BJ (cell line): ENCODE data around the gene RSPRY1. TPM values are rescaled to one million over a fixed set of nuclear protein-coding genes. Genes with fewer than 3 reads are reported as not detected.

Experiments
- CTCF ChIA-PET: fragments of 350-600 bp; formaldehyde crosslinking; extraction: SDS; loops from one replicate; lab custom pipeline; 2021; ENCODE audit warnings: antibody characterized with exemption, inconsistent platforms; lab: Yijun Ruan, JAX
- POLR2A ChIA-PET: fragments of 300-600 bp; sonication (Branson Sonifier 250); formaldehyde crosslinking; extraction: SDS; loops from one replicate; lab custom pipeline; 2021; ENCODE audit warnings: antibody characterized with exemption; lab: Charles Lee
- DNase-seq: peaks from one replicate; pipeline ENCODE4 v3.0.0-alpha.2; 2011; ENCODE audit warnings: low read depth
- H3K27me3 ChIP-seq: 2 replicates; pipeline ENCODE4 v1.6.0; 2011; ENCODE audit warnings: low read length; ENCODE audit not compliant: control insufficient read depth, insufficient read depth
- H3K36me3 ChIP-seq: 2 replicates; pipeline ENCODE4 v1.5.1; 2011; ENCODE audit warnings: low read length; ENCODE audit not compliant: control insufficient read depth, insufficient read depth
- H3K4me3 ChIP-seq: 2 replicates; pipeline ENCODE4 v1.5.1; 2011; ENCODE audit warnings: low read depth, mild to moderate bottlenecking, control low read depth, low read length
- polyA plus RNA-seq: library from polyadenylated mRNA; depleted of rRNA; stranded (reverse); fragments of >200 nt; gene quantifications from 2 replicates; pipeline ENCODE4 v1.2.3, GENCODE V29; 2011
- TF ChIP-seq, protein P1 (sequence below): IDR thresholded peaks from 2 replicates; pipeline ENCODE4 v1.5.1; 2011; ENCODE audit warnings: low read depth, mild to moderate bottlenecking, control low read depth, inconsistent platforms, low read length, moderate library complexity; ENCODE audit not compliant: insufficient read depth

The RSPRY1 gene
- polyA plus RNA-seq, 1 experiment, result 29.7 TPM

DNA sequence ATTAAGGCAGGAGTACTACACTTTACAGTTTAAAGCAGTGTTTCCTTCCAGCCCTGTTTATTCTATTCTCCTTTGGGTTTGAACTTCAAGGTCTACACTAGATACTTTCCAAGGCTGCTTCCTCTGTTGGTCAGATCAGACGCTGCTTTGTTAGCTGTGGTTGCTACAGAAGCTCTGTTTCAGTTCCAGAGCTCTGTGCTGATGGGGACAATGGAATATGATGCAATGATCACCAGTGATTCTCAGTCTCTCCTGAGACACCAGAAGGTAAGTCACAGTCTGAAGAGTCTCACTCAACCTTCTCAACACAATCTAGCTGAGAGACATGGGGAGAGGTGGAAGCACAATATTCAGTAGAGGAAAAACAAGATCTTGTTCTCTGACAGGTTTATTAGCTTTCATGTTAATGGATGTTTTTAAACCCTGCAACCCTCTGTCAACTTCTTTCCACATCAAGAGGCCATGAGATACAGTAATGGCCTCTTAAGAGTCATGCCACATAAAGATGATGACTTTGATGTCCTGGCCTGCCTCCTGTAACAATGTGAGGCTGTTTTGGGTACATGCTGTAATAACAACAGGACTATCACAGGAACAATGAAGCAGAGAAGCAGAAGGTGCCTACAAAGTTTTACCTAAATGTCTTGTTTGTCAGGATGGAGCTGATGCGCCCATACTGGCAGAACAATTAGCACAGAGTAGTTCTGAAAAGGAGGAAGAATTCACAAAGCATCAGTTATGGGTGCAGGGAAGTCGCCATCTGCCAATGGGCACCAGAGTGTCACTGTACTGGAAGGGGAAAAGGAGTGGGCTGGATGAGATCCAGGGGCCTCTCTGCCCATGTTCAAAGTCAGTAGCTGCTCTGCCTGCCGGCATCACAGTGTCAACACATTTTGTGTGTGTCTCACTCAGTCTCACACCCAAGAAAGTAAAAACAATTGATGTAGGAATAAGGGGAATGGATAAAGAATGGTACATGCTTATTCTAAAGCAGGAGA, 33.7 kb upstream of the RSPRY1 start:
- CTCF ChIA-PET, result interaction anchor here (1.0 to 3.9 kb wide), 5 partner anchors 9 to 264 kb away, joined by 3 to 13 read pairs (median 4); partner anchors contain the start of gene CPNE2

DNA sequence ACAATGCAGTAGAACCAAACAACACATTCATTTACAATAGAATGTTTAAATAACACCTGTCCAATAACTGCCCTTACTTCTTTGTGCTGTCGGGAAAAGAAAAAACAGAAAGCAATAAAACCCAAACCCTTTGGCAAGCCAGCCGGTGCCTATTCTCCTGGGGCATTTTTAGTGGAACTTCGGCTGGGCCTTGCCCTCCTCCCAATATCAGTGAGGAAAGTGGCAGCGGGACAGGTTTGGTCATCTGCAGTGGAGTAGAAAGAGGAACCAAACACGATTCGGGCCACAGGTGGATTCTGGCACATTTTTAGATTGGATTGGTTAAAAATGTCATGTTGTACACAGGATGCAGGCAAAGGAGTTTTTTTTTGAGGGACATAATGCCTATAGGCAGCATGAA, 32.3 kb upstream of the RSPRY1 start:
- DNase-seq, result no peak
- Histone ChIP-seq H3K27me3 (no peaks in the 10 kb centered on the region), H3K36me3 (peaks cover 18% of the 10 kb centered on the region), H3K4me3 (no peak overlapping the region)
- CTCF ChIA-PET, result interaction anchor here (1.1 to 3.9 kb wide), 6 partner anchors 13 to 70 kb away, joined by 3 to 13 read pairs (median 5); partner anchors contain the start of gene CPNE2
- TF ChIP-seq, protein P1, sequence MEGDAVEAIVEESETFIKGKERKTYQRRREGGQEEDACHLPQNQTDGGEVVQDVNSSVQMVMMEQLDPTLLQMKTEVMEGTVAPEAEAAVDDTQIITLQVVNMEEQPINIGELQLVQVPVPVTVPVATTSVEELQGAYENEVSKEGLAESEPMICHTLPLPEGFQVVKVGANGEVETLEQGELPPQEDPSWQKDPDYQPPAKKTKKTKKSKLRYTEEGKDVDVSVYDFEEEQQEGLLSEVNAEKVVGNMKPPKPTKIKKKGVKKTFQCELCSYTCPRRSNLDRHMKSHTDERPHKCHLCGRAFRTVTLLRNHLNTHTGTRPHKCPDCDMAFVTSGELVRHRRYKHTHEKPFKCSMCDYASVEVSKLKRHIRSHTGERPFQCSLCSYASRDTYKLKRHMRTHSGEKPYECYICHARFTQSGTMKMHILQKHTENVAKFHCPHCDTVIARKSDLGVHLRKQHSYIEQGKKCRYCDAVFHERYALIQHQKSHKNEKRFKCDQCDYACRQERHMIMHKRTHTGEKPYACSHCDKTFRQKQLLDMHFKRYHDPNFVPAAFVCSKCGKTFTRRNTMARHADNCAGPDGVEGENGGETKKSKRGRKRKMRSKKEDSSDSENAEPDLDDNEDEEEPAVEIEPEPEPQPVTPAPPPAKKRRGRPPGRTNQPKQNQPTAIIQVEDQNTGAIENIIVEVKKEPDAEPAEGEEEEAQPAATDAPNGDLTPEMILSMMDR, result no peak
- POLR2A ChIA-PET, result no interaction called here

More for the DNA sequence above, 33.7 kb upstream of the RSPRY1 start:
- POLR2A ChIA-PET, result no interaction called here
- Histone ChIP-seq H3K36me3 (peaks cover 17% of the 10 kb centered on the region), H3K27me3 (no peaks in the 10 kb centered on the region), H3K4me3 (no peak overlapping the region)
- TF ChIP-seq, protein P1, result no peak
- DNase-seq, result no peak

DNA sequence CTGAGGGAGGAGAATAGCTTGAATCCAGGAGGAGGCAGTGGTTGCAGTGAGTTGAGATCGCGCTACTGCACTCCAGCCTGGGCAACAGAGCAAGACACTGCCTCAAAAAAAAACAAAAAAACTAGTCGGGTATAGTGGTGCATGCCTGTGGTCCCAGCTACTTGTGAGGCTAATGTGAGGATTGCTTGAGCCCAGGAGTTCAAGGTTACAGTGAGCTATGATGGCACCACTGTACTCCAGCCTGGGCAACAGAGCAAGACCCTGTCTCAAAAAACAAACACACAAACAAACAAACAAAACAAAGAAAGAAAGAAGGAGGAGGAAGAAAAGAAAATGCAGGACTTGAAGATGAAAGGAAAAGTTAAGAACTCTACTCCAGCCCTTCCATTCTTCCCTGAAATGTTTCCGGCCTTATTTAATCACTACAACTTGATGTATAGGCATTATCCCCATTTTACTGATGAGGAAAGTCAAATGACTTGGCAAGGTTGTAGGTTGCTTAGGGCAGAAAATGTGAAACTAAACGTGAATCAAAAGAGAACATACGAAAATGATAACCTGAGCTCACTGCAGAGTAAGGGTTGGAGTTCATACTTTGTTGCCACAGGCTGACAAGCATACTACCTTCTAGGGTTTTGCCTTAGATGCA, 30.3 kb upstream of the RSPRY1 start:
- Histone ChIP-seq H3K27me3 (no peaks in the 10 kb centered on the region), H3K4me3 (no peak overlapping the region), H3K36me3 (peaks cover 17% of the 10 kb centered on the region)
- ChIA-PET POLR2A (interaction anchor here (0.6 kb wide), 1 partner anchor 270 kb away, joined by 3 read pairs; no protein-coding TSS in a partner anchor), CTCF (interaction anchor here (1.3 to 1.6 kb wide), 2 partner anchors 63 to 73 kb away, joined by 4 to 6 read pairs; partner anchors contain the start of gene CPNE2)
- DNase-seq, result no peak
- TF ChIP-seq, protein P1, result no peak

DNA sequence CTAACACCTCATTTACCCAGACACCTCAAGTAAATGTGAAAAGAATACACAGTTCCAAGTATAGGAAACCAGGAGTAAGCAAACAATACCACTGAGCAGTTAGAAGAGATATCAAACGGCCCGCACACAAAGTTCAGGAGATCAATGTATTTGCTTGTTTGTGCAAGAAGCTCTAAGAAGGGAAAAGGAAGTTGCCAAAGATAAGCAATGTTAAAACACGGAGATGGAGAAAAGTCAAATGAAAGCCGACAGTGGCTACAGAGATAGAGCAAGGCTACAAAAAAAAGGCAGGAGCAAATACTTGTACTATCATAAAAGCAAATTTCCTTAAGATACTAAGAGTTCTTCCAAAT, 29.8 kb upstream of the RSPRY1 start:
- ChIA-PET CTCF (no interaction called here), POLR2A (no interaction called here)
- Histone ChIP-seq H3K4me3 (no peak overlapping the region), H3K27me3 (no peaks in the 10 kb centered on the region), H3K36me3 (peaks cover 17% of the 10 kb centered on the region)
- TF ChIP-seq, protein P1, result no peak
- DNase-seq, result no peak

DNA sequence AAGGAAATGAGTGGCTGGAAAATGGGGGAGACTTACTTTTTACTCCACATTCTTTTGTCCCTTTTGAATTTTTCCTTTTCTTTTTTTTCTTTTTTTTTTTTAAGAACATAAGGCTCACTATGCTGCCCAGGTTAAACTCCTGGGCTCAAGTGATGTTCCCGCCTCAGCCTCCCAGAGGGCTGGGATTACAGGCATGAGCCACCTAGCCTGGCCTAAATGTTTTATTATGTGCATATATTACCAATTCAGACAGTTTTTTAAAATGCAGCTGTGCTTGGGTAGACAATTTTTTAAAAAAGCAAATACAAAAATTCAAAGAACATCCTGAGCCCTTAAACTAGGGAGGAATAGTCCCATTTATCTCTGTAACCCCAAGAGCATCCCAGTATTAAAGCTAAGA, 28.6 kb upstream of the RSPRY1 start:
- ChIA-PET POLR2A (no interaction called here), CTCF (no interaction called here)
- no peak for DNase-seq
- Histone ChIP-seq H3K36me3 (peaks cover 18% of the 10 kb centered on the region), H3K4me3 (no peak overlapping the region), H3K27me3 (no peaks in the 10 kb centered on the region)
- TF ChIP-seq, protein P1, result no peak
